GM12872 (cell line): ENCODE results near the gene DOCK1.

ENCODE experiments used
- TF ChIP-seq, protein P1 (sequence below): IDR thresholded peaks from 3 replicates; pipeline ENCODE4 v1.5.1; 2011; ENCODE audit warnings: low read depth, mild to moderate bottlenecking, low read length, moderate library complexity; ENCODE audit not compliant: insufficient read depth

Gene DOCK1

DNA sequence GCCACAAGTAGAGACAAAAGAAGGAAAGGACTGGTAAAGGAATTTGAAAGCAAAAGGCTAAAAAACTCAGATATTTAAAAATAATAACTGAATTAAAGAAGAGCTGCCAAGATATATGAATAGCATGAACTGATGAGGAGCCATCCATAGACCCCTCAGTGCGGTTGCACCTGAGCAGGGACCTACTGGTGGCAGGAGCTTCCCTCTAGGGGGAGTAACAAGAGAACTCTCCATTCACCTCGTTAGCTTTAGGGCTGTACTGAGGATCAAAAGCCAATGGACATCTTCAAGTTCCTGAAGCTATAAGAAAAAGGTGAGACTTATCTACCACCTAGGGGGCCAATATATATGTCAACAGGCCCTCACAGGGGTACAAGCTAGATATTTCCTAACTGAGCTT, 27.8 kb upstream of the DOCK1 start:
- TF ChIP-seq, protein P1, sequence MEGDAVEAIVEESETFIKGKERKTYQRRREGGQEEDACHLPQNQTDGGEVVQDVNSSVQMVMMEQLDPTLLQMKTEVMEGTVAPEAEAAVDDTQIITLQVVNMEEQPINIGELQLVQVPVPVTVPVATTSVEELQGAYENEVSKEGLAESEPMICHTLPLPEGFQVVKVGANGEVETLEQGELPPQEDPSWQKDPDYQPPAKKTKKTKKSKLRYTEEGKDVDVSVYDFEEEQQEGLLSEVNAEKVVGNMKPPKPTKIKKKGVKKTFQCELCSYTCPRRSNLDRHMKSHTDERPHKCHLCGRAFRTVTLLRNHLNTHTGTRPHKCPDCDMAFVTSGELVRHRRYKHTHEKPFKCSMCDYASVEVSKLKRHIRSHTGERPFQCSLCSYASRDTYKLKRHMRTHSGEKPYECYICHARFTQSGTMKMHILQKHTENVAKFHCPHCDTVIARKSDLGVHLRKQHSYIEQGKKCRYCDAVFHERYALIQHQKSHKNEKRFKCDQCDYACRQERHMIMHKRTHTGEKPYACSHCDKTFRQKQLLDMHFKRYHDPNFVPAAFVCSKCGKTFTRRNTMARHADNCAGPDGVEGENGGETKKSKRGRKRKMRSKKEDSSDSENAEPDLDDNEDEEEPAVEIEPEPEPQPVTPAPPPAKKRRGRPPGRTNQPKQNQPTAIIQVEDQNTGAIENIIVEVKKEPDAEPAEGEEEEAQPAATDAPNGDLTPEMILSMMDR = no peak

- TF ChIP-seq, protein P1 = no peak
Observed at GRCh38 chr10:126878594-126878993, 26.6 kb upstream of the DOCK1 start.

- TF ChIP-seq, protein P1 = no peak
Observed at GRCh38 chr10:126880926-126881325, 24.3 kb upstream of the DOCK1 start.

DNA sequence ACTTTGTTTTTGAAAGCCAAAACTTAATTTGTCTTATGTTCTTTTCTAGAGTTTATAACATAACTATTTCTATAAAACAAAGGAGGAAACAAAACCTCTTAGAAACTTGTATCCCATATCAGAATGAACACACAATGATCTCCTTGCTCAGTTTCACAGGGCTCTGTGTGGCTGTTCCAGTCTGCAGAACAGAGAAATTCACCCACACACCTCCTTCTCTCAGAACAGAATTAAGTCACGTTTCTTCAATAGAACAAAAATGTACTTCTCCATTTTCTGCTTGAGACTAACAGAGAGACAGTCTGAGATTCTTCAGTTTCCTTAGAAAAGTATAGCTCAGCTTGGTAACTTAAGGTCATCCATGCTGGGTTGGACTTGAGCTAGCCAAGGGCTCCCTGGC, 15.8 kb upstream of the DOCK1 start:
- TF ChIP-seq, protein P1 = no peak

DNA sequence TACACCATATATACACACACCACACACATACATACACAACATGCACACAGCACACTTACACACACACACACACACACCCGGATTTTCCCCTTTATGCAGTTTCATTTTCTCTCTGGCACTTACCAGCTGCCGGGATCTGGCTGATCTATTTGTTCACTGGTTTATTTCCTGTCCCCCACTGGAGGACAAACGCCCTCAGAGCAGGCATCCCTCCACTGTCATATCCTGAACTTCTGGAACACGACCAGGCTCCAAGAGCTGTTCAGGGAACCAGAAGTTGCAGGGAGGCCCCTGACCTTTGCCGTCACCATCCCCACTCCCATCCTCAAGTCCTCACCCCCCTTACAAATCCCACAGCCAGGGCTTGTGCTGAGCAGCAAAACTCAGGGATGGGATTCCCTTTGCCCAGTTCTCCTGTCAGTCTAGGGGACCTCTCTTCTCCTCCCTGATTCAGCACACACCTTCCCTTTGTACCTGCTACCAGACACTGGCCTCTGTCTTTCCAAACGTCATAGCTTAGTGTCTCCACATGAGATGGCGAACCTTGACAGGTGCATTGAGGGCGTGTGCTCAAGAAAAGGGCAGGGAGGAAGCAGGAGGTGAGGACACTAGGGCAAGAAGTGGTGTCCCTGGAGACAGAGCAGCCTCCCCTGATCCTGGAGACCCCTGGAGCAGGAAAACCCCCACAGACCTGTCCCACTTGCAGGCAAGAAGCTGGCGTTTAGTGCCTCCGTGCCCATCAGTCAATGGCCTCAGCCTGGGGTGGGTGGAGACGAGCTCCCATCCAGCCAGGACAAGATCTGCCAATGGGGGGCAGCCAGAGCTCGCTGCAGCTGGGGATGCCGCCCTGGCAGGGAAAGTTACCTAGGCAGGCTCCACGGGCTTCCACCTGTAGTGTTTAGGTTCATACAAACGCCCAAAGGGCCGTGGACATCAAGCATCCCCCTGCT, 12.7 kb upstream of the DOCK1 start:
- TF ChIP-seq, protein P1 = no peak

- TF ChIP-seq, protein P1 = no peak
Observed at GRCh38 chr10:126893206-126893605, 12.0 kb upstream of the DOCK1 start.

GRCh38 chr10:126893841-126894240, 11.4 kb upstream of the DOCK1 start:
- TF ChIP-seq, protein P1 = no peak
